Heart left ventricle (tissue), 16 donors: ENCODE measurements around the gene BRD8. TPM values are rescaled to one million over a fixed set of nuclear protein-coding genes. Genes with fewer than 3 reads are reported as not detected.

Source experiments
- ATAC-seq, 4 donors: fragments of 200-7000 bp; cut with Tn5 transposase; one replicate each; pipeline ENCODE4 v1.9.1; 2020 to 2022; ENCODE audit warnings: moderate library complexity in 4 of 4, mild to moderate bottlenecking in 3 of 4, moderate number of reproducible peaks in 1 of 4
- DNase-seq, 5 donors: peaks; one replicate each; pipeline ENCODE4 v3.0.0-alpha.2; 2020
- H3K27ac ChIP-seq, 12 donors: fragments of 200-600 bp; sonication (generic) in 4 of 12; one replicate each; pipeline versions ENCODE4 v1.5.0 to v1.8.0; 2016 to 2022; ENCODE audit warnings: mild to moderate bottlenecking in 2 of 12
- H3K27me3 ChIP-seq, 9 donors: fragments of 200-600 bp; sonication (generic) in 2 of 9; one replicate each; pipeline versions ENCODE4 v1.5.1 to v1.8.0; 2016 to 2022; ENCODE audit warnings: mild to moderate bottlenecking in 3 of 9
- H3K36me3 ChIP-seq, 9 donors: fragments of 200-600 bp; sonication (generic) in 2 of 9; one replicate each; pipeline versions ENCODE4 v1.5.0 to v1.8.0; 2018 to 2022; ENCODE audit warnings: mild to moderate bottlenecking in 2 of 9
- H3K4me1 ChIP-seq, 12 donors: fragments of 200-600 bp; sonication (generic) in 4 of 12; one replicate each; pipeline versions ENCODE4 v1.5.0 to v1.8.0; 2016 to 2022; ENCODE audit warnings: mild to moderate bottlenecking in 3 of 12
- H3K4me3 ChIP-seq, 12 donors: fragments of 200-600 bp; sonication (generic) in 4 of 12; one replicate each; pipeline versions ENCODE4 v1.5.0 to v1.8.0; 2017 to 2022; ENCODE audit warnings: mild to moderate bottlenecking in 9 of 12, moderate library complexity in 4 of 12
- H3K9me3 ChIP-seq, 12 donors: fragments of 200-600 bp; sonication (generic) in 4 of 12; one replicate each; pipeline versions ENCODE4 v1.5.0 to v1.8.0; 2016 to 2022; ENCODE audit warnings: mild to moderate bottlenecking in 1 of 12
- POLR2A ChIP-seq, 2 donors: fragments of 450-650 bp; IDR thresholded peaks; one replicate each; pipeline ENCODE4 v1.6.1; 2017; ENCODE audit warnings: antibody characterized with exemption in 2 of 2, mild to moderate bottlenecking in 2 of 2, moderate library complexity in 2 of 2
- WGBS, 4 donors: extraction: QIAGEN DNeasy Blood & Tissue Kit in 2 of 4; methylation state at CpG; one replicate each; pipeline versions ENCODE4 v1.1.5 to v1.1.7; 2013 to 2018; 5-methylcytosine and 5-hydroxymethylcytosine counted together
- intact Hi-C, 10 donors: fragments of 100-400 bp; cut with DNase I; formaldehyde crosslinking; loops; one replicate each; pipeline versions ENCODE4 v1.11.1 to v1.14.2; 2022
- polyA plus RNA-seq, 2 donors: library from polyadenylated mRNA; stranded (reverse); fragments of 200-250 nt; gene quantifications; one replicate each; pipeline ENCODE4 v1.2.3, GENCODE V29; 2013
- total RNA-seq, 9 donors: library from RNA; depleted of rRNA in 2 of 9; stranded (reverse); fragments of >200 nt in 2 of 9; fragmentation: NEBNext Ultra II Directional in 3 of 9; extraction: Animal tissue kit (Norgen Biotek cat#: 25700) in 3 of 9; gene quantifications; one replicate each; pipeline versions ENCODE4 v1.1.0 to v1.2.4, GENCODE V29; 2016 to 2023
- TF ChIP-seq, protein P1 (sequence below), 12 donors: fragments of 200-600 bp; sonication (generic) in 4 of 12; IDR thresholded peaks; one replicate each; pipeline versions ENCODE4 v1.5.0 to v1.8.0; 2018 to 2022; ENCODE audit warnings: antibody characterized with exemption in 12 of 12, mild to moderate bottlenecking in 5 of 12
- donor health status: ischemic (EF 13 %, LVEDD 7.1; RV severe dilation, severe dysfunction).
- donor health status: healthy with polysubstance abuse.
- donor health status: DM: no; HTN: yes; CAD: no.
- donor health status: DM: no; HTN: no; CAD: no.
- donor health status: ischemic (EF 25% LVEDD 6.9; RV normal size, moderate dysfunction).
- donor health status: ischemic (EF 25% LVEDD 5.7; RV mildly dilated, moderate dysfunction).
- donor health status: healthy.
- donor health status: DM: yes; HTN: yes; CAD: no.
- donor health status: ischemic (EF 35%, LVEDD 5.7; RV mildly dilated, moderate dysfunction).
- donor health status: nonischemic (EF 11% LVEDD 7.7; RV severe dilation, severe dysfunction).
- donor health status: DM: yes; HTN: yes; CAD: no.
- donor health status: PGD.
- donor health status: ischemic (EF 29% LVEDD 5.4; RV normal size, mild dysfunction).
- donor health status: nonischemic (EF 23%, LVEDD 6.1; RV moderate dilation, normal function).

Gene BRD8
- total and polyA plus RNA-seq, 11 donors = 16.6 to 30.2 (median 22.7) TPM

- no peaks in the 10 kb centered on the region for H3K36me3 ChIP-seq
- no peaks in the 10 kb centered on the region for H3K27me3 ChIP-seq
- no peak for TF ChIP-seq POLR2A (IDR thresholded peaks at IDR 0.05)
- TF ChIP-seq, protein P1, sequence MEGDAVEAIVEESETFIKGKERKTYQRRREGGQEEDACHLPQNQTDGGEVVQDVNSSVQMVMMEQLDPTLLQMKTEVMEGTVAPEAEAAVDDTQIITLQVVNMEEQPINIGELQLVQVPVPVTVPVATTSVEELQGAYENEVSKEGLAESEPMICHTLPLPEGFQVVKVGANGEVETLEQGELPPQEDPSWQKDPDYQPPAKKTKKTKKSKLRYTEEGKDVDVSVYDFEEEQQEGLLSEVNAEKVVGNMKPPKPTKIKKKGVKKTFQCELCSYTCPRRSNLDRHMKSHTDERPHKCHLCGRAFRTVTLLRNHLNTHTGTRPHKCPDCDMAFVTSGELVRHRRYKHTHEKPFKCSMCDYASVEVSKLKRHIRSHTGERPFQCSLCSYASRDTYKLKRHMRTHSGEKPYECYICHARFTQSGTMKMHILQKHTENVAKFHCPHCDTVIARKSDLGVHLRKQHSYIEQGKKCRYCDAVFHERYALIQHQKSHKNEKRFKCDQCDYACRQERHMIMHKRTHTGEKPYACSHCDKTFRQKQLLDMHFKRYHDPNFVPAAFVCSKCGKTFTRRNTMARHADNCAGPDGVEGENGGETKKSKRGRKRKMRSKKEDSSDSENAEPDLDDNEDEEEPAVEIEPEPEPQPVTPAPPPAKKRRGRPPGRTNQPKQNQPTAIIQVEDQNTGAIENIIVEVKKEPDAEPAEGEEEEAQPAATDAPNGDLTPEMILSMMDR (IDR thresholded peaks at IDR 0.05) = no peak
- H3K9me3 ChIP-seq = no peaks in the 10 kb centered on the region
- ATAC-seq (no peak), DNase-seq (no peak)
- H3K4me1 ChIP-seq = no peaks in the 10 kb centered on the region
- intact Hi-C loops = loop anchor here (2.0 to 10.0 kb wide), 12 partner anchors 55 to 508 kb away; partner anchors contain the start of gene FAM13B (in 1 of the 10)
- peak overlapping the region in 2 of 12 donors; percentile 27 to 48 for H3K4me3 ChIP-seq
- H3K27ac ChIP-seq = no peak overlapping the region
- 89 to 91% (median 90%) methylated on average over 7 of the region's 7 CpGs for WGBS, 4 donors
Observed at GRCh38 chr5:138132543-138132942, 45.9 kb downstream of the BRD8 start.

- Histone ChIP-seq H3K4me1 (no peaks in the 10 kb centered on the region), H3K4me3 (no peak overlapping the region), H3K27ac (no peak overlapping the region), H3K27me3 (no peaks in the 10 kb centered on the region), H3K36me3 (no peaks in the 10 kb centered on the region), H3K9me3 (no peaks in the 10 kb centered on the region)
- intact Hi-C loops = no loop called here
- TF ChIP-seq POLR2A (IDR thresholded peaks at IDR 0.05) = no peak
- TF ChIP-seq, protein P1 (IDR thresholded peaks at IDR 0.05) = no peak
- DNase-seq = no peak
- 89 to 96% (median 92%) methylated on average over 6 of the region's 6 CpGs for WGBS, 4 donors
- ATAC-seq = no peak
Observed at GRCh38 chr5:138129347-138129746, 49.1 kb downstream of the BRD8 start.

GRCh38 chr5:138128334-138128733 is 50.1 kb downstream of the BRD8 start:
- no peaks in the 10 kb centered on the region for H3K4me1 ChIP-seq
- 58 to 67% (median 65%) methylated on average over 5 of the region's 5 CpGs for WGBS, 4 donors
- no peaks in the 10 kb centered on the region for H3K36me3 ChIP-seq
- no peak overlapping the region for H3K4me3 ChIP-seq
- intact Hi-C loops = no loop called here
- H3K9me3 ChIP-seq = no peaks in the 10 kb centered on the region
- DNase-seq = no peak
- ATAC-seq = no peak
- TF ChIP-seq, protein P1 (IDR thresholded peaks at IDR 0.05) = no peak
- no peak for TF ChIP-seq POLR2A (IDR thresholded peaks at IDR 0.05)
- no peaks in the 10 kb centered on the region for H3K27me3 ChIP-seq
- H3K27ac ChIP-seq = no peak overlapping the region

- H3K27me3 ChIP-seq = peaks cover 0 to 7% (median 0%) of the 10 kb centered on the region in 9 donors
- H3K27ac ChIP-seq = no peak overlapping the region
- no peaks in the 10 kb centered on the region for H3K36me3 ChIP-seq
- intact Hi-C loops = no loop called here
- H3K4me3 ChIP-seq = no peak overlapping the region
- no peak for ATAC-seq
- no peaks in the 10 kb centered on the region for H3K4me1 ChIP-seq
- no peak for DNase-seq
- no peaks in the 10 kb centered on the region for H3K9me3 ChIP-seq
- TF ChIP-seq, protein P1 (IDR thresholded peaks at IDR 0.05) = no peak
- TF ChIP-seq POLR2A (IDR thresholded peaks at IDR 0.05) = no peak
Observed at GRCh38 chr5:138115254-138115653, 63.2 kb downstream of the BRD8 start.
